ENCODE data around the gene TRAF6. TPM values are rescaled to one million over a fixed set of nuclear protein-coding genes. Genes with fewer than 3 reads are reported as not detected.

TRAF6 gene
- polyA plus RNA-seq, 1 donor (not counting 4 experiments of a cell fraction or from before 2014, with no cell fraction given) = 15.1 TPM

DNA sequence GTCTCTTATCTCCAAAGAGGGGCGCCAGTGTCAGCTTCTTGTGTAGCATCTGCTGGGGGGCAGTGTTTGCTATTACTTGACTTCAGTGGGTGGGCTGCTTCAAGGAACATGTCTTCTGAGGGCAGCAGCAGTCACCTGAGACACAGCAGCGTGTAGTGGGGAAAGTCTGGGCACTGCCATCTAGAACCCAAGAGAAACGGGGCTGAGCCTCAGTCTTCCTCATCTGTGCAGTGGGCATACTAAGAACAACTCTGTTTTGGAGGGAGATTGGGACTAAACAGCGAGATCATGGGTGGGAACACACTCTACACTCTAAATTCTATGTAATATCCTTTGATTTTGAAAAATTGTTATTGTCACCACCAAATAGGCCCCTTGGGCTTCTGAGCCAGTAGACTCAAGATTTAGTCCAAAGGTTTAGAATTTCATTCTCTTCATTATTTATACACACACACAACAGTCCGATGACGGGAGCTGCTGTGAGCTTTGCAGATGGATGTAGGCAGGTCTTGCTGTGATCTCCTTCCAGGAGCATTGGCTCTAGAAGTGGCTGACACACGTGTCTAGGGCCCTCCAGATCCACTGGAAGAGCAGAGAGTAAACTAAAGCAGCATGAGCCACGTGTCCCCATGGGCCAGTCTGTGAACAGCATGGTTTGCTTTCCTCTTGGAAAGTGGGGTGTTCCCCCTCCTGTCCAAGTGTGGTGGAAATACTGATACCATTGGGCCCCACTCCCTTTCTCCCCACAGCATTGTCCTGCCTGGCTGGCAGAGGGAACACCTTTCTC is 51.8 kb downstream of the TRAF6 start:
- no peaks in the 10 kb centered on the region for H3K9me1 ChIP-seq (ENCODE audit: control insufficient read depth, extremely low read depth, insufficient read depth, low read length)
- H3K4me1 ChIP-seq (ENCODE audit: control insufficient read depth, extremely low read depth, insufficient read depth, low read length) = peaks cover 22% of the 10 kb centered on the region
- no peak overlapping the region for H3K4me2 ChIP-seq (ENCODE audit: control insufficient read depth, extremely low read depth, insufficient read depth, low read depth, low read length)
- no peak overlapping the region for H3K4me3 ChIP-seq (ENCODE audit: control insufficient read depth in 2 of 3, extremely low read depth in 1 of 3, insufficient read depth in 2 of 3, low read depth in 1 of 3, low read length in 3 of 3)
- H3K9me3 ChIP-seq (ENCODE audit: control insufficient read depth, low read depth, low read length) = no peaks in the 10 kb centered on the region
- no peak overlapping the region for H3K27ac ChIP-seq (ENCODE audit: control insufficient read depth, insufficient read depth, low read length)
- peaks cover 6 to 14% of the 10 kb centered on the region in 2 experiments for H3K36me3 ChIP-seq (ENCODE audit: control insufficient read depth in 2 of 2, extremely low read depth in 1 of 2, insufficient read depth in 2 of 2, low read length in 2 of 2)
- H3K27me3 ChIP-seq (ENCODE audit: control insufficient read depth, extremely low read depth, insufficient read depth, low read length) = no peaks in the 10 kb centered on the region
- no peak overlapping the region for H2AFZ ChIP-seq (ENCODE audit: control insufficient read depth, low read length)
- TF ChIP-seq EZH2 (IDR thresholded peaks at IDR 0.05; ENCODE audit: low read length) = no peak
- TF ChIP-seq, protein P1, sequence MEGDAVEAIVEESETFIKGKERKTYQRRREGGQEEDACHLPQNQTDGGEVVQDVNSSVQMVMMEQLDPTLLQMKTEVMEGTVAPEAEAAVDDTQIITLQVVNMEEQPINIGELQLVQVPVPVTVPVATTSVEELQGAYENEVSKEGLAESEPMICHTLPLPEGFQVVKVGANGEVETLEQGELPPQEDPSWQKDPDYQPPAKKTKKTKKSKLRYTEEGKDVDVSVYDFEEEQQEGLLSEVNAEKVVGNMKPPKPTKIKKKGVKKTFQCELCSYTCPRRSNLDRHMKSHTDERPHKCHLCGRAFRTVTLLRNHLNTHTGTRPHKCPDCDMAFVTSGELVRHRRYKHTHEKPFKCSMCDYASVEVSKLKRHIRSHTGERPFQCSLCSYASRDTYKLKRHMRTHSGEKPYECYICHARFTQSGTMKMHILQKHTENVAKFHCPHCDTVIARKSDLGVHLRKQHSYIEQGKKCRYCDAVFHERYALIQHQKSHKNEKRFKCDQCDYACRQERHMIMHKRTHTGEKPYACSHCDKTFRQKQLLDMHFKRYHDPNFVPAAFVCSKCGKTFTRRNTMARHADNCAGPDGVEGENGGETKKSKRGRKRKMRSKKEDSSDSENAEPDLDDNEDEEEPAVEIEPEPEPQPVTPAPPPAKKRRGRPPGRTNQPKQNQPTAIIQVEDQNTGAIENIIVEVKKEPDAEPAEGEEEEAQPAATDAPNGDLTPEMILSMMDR (optimal IDR thresholded peaks at IDR 0.05 in 1 of 3, IDR thresholded peaks at IDR 0.05 in 1 of 3, conservative IDR thresholded peaks at IDR 0.05 in 1 of 3; ENCODE audit: extremely low read depth in 1 of 3, insufficient read depth in 2 of 3, low read length in 3 of 3) = no peak
- dilution Hi-C loops (cut with MboI; ENCODE audit: extremely low pct_ligation_motif_present, low sequenced_read_pairs) = no loop called here
- no peaks in the 10 kb centered on the region for H3K79me2 ChIP-seq (ENCODE audit: control insufficient read depth, insufficient read depth, low read length)
- no peak overlapping the region for H3K9ac ChIP-seq (ENCODE audit: control insufficient read depth, extremely low read depth, insufficient read depth, low read length)
- DNase-seq (ENCODE audit: low read depth, low spot score) (no peak), FAIRE-seq (no peak)
- H4K20me1 ChIP-seq (ENCODE audit: control insufficient read depth, extremely low read depth, insufficient read depth, low read length) = no peaks in the 10 kb centered on the region

DNA sequence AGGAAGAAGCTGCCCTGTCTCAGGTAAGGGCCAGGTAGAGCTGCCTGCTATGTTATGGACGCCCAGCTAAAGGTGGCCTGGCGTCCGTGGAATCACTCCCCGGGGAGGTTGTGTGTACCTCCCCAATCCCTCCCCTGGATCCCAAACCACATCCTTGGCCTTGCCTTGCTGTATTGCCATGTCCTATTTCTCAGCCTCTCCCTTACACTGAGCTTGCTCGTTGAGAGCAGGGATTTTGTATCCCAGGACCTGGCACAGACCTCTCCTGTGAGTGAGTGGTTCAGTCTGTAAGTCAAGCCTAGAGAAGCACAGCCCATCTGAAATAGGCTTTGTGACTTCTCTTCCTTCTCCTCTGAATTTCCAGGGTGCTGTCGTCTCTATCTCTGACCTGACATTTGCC is 53.9 kb downstream of the TRAF6 start:
- dilution Hi-C loops (cut with MboI; ENCODE audit: extremely low pct_ligation_motif_present, low sequenced_read_pairs) = no loop called here
- DNase-seq (ENCODE audit: low read depth, low spot score) (no peak), FAIRE-seq (peak; percentile 5)
- Histone ChIP-seq H3K9me3 (ENCODE audit: control insufficient read depth, low read depth, low read length) (no peaks in the 10 kb centered on the region), H3K27ac (ENCODE audit: control insufficient read depth, insufficient read depth, low read length) (peak overlapping the region; percentile 45), H2AFZ (ENCODE audit: control insufficient read depth, low read length) (no peak overlapping the region), H3K4me2 (ENCODE audit: control insufficient read depth, extremely low read depth, insufficient read depth, low read depth, low read length) (peak overlapping the region; percentile 39), H3K36me3 (ENCODE audit: control insufficient read depth in 2 of 2, extremely low read depth in 1 of 2, insufficient read depth in 2 of 2, low read length in 2 of 2) (peaks cover 2 to 14% of the 10 kb centered on the region in 2 experiments), H3K9me1 (ENCODE audit: control insufficient read depth, extremely low read depth, insufficient read depth, low read length) (no peaks in the 10 kb centered on the region), H3K9ac (ENCODE audit: control insufficient read depth, extremely low read depth, insufficient read depth, low read length) (peak overlapping the region; percentile 49), H3K79me2 (ENCODE audit: control insufficient read depth, insufficient read depth, low read length) (no peaks in the 10 kb centered on the region), H4K20me1 (ENCODE audit: control insufficient read depth, extremely low read depth, insufficient read depth, low read length) (no peaks in the 10 kb centered on the region), H3K27me3 (ENCODE audit: control insufficient read depth, extremely low read depth, insufficient read depth, low read length) (no peaks in the 10 kb centered on the region), H3K4me3 (ENCODE audit: control insufficient read depth in 2 of 3, extremely low read depth in 1 of 3, insufficient read depth in 2 of 3, low read depth in 1 of 3, low read length in 3 of 3) (no peak overlapping the region), H3K4me1 (ENCODE audit: control insufficient read depth, extremely low read depth, insufficient read depth, low read length) (peaks cover 22% of the 10 kb centered on the region)
- TF ChIP-seq EZH2 (IDR thresholded peaks at IDR 0.05; ENCODE audit: low read length) = no peak
- TF ChIP-seq, protein P1 (optimal IDR thresholded peaks at IDR 0.05 in 1 of 3, IDR thresholded peaks at IDR 0.05 in 1 of 3, conservative IDR thresholded peaks at IDR 0.05 in 1 of 3; ENCODE audit: extremely low read depth in 1 of 3, insufficient read depth in 2 of 3, low read length in 3 of 3) = no peak

All from keratinocyte (primary cell).